Stimulated activated CD8-positive, alpha-beta memory T cell treated with anti-CD3 and anti-CD28 coated beads, Interleukin-15, amount 100 ng/mL, for 48 hours (primary cell): Measurements from ENCODE around the gene RFXANK.
A peak's percentile ranks its signal among the peaks of the same experiment; 100 is the strongest.
"Not testable (repeated sequence)": the region's sequence is repeated elsewhere in the genome, so short reads cannot be mapped to it uniquely, and the experiment has no call there.

Source experiments
- DNase-seq, 2 donors: peaks; one replicate each; pipeline ENCODE4 v3.0.0-alpha.2; 2020; ENCODE audit warnings: low read depth in 2 of 2

The RFXANK gene

DNA sequence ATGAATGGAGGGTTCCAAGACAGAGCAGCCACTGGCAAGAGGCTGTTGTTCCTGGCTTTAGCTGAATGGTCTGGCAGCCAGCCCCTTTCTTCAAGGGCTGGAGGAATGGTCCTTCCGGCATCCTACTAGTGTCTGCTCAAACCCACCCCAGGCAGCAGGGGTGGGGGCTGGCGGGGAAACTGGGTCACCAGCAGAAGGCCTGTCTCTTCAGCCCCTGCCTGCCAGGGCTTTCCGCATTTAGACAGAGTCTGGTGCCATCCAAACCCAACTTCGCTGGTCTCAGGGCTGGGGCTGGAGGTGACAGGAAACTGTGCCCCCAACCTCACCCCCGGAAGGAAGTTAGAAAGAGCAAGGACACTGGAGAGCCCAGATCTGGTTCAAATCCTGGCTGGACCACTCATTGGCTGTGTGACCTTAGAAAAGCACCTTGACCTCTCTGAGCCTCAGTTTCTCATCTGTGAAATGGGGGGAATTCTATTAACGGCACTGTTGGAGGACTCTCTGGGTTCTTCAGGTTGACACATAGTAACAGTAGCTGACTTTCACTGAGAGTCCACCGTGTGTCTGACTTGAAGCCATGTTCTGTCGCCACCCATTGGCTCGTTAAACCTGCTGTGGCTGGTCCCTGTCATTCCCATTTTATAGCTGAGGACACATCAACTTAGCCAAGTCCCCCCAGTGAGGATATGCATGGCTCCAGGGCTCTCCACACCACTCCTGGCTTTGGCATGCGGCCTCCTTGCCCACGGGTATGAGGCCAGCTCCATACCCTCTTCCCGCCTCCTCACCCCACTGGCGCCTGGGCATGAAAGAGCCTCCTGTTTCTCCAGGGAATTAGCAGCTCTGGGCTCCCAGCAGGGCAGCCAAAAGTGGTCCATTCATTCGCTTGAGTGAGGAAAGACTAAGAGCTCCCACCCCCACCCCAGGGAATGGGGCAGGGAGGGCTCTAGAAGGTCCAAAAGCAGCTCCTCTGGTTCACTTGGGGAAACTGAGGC lies 13.7 kb downstream of the RFXANK start:
- no peak for DNase-seq

GRCh38 chr19:19206938-19207337 lies 14.9 kb downstream of the RFXANK start:
- no peak for DNase-seq

GRCh38 chr19:19207637-19208572 lies 15.8 kb downstream of the RFXANK start:
- DNase-seq: no peak

GRCh38 chr19:19209372-19209771 lies 17.3 kb downstream of the RFXANK start:
- no peak for DNase-seq

GRCh38 chr19:19211499-19212420 lies 19.7 kb downstream of the RFXANK start, which contains the start of gene NCAN:
Gene NCAN (plus strand): TSS chr19:19211958. CDS start chr19:19216954, 4,996 bp downstream.
- no peak for DNase-seq

DNA sequence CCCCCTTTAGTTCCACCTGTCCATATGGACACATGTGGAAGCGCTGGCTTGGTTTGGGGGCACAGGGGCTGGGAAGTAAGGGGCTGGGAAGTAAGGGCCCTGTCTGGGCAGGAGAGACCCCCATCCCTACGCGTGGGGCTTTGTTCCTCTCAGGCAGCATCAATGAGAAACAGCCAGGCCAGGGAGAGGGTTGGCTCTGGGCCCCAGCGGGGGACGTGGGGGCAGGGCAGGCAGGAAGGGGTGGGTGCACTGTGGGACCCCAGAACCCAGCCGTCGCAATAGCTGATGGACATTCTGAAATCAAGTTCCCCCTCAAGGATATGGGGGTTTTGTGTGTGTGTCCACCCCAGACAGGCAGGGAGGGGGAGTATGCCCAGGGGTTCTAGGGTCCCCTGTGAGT lies 20.9 kb downstream of the RFXANK start:
- DNase-seq: no peak

DNA sequence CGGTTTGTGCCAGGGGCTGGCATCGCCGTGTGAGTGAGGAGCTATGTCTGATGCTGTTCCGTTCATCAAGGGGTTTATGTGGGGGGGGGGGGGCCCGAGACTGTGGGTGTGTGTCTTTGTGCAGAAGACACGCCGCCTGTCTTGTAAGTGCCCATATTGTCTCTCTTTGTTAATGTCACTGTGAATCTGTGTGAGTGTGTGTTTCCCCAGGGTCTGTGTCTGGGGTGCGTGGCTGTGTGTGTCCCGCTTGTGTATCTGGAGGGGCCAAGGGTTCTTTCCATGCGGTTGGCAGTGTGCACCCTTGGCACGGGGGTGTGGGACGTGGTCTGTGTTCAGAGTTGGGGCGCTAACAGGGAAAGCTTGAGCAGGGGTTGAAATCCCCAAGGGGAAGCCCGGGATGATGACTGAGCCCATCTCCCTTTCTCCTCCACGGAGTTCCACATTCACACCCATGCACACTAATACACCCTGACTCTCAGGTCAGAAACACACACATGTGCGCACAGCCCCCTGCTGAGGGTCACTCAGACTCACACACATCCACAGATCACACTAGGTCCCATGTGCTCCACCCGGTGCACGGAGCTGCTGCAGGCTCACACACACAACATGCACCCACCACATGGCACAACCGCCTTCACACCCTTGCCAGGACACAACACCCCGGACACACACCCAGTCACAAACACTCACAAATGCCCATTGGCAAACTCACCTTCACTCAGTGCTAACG lies 21.5 kb downstream of the RFXANK start:
- no peak for DNase-seq

GRCh38 chr19:19214159-19214490 lies 22.1 kb downstream of the RFXANK start:
- DNase-seq: no peak

DNA sequence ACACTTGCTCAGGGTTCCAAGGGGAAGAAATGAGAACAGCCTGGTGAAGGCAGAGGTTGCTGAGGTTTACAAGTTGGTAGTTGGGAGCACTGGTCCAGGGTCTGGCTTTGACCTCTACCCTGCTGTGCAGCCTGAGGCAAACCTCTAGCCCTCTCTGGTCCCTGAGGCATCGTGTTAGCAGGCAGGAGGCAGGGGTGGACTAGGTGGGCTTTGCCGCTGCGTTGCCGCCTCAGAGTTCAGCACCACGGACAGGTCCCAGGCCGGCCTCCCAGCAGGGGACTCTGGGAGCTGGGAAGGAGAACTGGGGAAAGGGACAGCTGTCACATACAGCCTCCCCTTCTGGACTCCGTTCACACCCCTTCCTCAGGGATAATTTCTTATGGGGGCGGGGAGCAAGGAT lies 22.8 kb downstream of the RFXANK start:
- no peak for DNase-seq

DNA sequence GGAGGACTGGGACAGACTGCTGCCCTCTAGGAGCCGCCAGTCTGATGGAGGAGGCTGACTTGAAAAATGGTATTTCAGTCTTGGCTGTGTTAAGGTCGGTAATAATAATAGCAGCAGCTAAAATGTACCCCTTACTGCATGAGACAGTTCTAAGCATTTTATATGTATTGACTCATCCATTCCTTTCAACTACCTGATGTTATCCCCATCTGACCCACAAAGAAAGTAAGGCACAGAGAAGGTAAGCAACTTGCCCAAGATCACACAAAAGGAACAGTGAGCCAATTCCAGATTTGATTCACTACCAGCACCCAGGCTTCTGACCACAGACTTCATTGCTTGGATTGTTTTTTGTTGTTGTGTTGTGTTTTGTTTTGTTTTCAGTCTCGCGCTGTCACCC lies 23.7 kb downstream of the RFXANK start:
- DNase-seq: no peak

GRCh38 chr19:19217099-19217498 lies 25.0 kb downstream of the RFXANK start:
- no peak for DNase-seq

- DNase-seq: no peak
These were observed 26.9 kb downstream of the RFXANK start for GRCh38 chr19:19218911-19219310.

DNA sequence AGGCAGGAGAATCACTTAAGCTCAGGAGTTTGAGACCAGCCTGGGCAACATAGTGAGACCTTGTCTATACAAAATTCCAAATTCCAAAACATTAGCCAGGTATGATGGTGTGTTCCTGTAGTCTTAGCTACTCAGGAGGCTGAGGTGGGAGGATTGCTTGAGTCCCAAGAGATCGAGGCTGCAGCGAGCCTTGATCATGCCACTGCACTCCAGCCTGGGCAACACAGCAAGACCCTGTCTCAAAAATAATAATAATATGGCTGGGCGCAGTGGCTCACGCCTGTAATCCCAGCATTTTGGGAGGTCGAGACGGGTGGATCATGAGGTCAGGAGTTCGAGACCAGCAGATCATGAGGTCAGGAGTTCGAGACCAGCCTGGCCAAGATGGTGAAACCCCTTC lies 28.9 kb downstream of the RFXANK start:
- not testable (repeated sequence) for DNase-seq

GRCh38 chr19:19223060-19223459 lies 31.0 kb downstream of the RFXANK start:
- DNase-seq: no peak

DNA sequence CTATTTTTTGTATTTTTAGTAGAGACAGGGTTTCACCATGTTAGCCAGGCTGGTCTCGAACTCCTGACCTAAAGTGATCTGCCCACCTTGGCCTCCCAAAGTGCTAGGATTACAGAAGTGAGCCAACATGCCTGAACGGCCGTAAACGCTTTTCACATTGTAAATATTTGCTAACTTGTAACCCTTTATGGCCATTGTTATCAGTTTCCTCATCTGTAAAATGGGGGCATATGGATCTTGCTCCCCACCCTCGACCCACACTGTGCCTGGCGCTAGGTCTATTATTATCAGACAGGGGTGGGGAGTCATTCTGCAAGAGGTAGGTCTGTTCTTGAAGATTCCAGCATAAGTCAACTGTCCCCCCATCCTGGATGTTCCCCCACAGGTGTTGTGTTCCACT lies 31.6 kb downstream of the RFXANK start:
- no peak for DNase-seq

DNA sequence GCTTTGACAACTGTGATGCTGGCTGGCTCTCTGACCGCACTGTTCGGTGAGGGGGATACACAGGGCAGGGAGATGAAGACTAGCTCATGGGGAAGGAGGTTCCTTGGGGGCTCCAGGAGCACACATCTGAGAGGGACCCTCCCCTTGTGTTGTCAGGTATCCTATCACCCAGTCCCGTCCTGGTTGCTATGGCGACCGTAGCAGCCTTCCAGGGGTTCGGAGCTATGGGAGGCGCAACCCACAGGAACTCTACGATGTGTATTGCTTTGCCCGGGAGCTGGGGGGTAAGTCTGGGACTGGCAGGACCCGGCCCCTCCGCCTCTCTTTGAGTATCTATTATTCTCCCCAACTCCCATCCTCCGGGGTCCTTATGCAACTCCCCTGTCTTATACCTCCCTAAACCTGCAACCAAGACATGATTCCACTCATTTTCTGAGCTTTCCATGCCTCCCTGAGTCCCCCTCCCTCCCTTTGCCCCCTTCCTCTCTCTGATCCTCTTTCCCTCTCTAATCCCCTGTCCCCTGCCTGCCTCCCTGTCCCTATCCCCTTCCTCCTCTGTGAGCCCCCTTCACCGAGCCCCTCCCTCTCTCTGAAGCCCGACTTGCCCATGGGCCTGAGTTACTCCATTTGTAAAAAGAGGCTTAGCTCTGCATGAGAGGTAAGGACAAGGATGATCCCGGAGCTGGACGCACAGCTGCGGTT lies 32.2 kb downstream of the RFXANK start:
- DNase-seq: no peak

GRCh38 chr19:19224852-19225494 lies 32.9 kb downstream of the RFXANK start:
- peak; percentile 52 to 61 for DNase-seq

GRCh38 chr19:19226204-19226603 lies 34.1 kb downstream of the RFXANK start:
- DNase-seq: no peak

DNA sequence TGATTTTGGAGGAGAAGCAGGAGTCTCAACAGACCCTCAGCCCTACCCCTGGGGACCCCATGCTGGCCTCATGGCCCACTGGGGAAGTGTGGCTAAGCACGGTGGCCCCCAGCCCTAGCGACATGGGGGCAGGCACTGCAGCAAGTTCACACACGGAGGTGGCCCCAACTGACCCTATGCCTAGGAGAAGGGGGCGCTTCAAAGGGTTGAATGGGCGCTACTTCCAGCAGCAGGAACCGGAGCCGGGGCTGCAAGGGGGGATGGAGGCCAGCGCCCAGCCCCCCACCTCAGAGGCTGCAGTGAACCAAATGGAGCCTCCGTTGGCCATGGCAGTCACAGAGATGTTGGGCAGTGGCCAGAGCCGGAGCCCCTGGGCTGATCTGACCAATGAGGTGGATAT lies 34.6 kb downstream of the RFXANK start:
- DNase-seq: no peak

DNA sequence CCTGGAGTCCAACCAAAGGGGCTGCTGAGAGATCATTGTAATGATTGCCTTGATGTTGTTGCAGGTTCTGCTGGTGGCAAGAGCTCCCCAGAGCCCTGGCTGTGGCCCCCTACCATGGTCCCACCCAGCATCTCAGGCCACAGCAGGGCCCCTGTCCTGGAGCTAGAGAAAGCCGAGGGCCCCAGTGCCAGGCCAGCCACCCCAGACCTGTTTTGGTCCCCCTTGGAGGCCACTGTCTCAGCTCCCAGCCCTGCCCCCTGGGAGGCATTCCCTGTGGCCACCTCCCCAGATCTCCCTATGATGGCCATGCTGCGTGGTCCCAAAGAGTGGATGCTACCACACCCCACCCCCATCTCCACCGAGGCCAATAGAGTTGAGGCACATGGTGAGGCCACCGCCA lies 35.2 kb downstream of the RFXANK start:
- no peak for DNase-seq
